CD4-positive, alpha-beta T cell (primary cell): ENCODE measurements around the gene DMTF1. TPM values are rescaled to one million over a fixed set of nuclear protein-coding genes. Genes with fewer than 3 reads are reported as not detected.

ENCODE experiments used
- ATAC-seq: fragments of 200-7000 bp; cut with Tn5 transposase; one replicate; pipeline ENCODE4 v1.10.0; 2022; ENCODE audit warnings: mild to moderate bottlenecking; ENCODE audit not compliant: poor library complexity
- CTCF ChIA-PET: fragments of 350-600 bp; sonication (Branson Sonifier 250); formaldehyde crosslinking; loops from one replicate; lab custom pipeline; 2021; ENCODE audit warnings: antibody characterized with exemption, inconsistent platforms; lab: Charles Lee
- POLR2A ChIA-PET: fragments of 350-600 bp; sonication (Branson Sonifier 250); formaldehyde crosslinking; loops from one replicate; lab custom pipeline; 2021; ENCODE audit warnings: antibody characterized with exemption, inconsistent platforms; lab: Charles Lee
- DNase-seq, 14 experiments: peaks; one replicate each; pipeline ENCODE4 v3.0.0-alpha.2; 2013 to 2020; ENCODE audit warnings: mixed read lengths in 2 of 14
- H3K27ac ChIP-seq, 2 donors: one replicate each; pipeline versions ENCODE4 v1.5.1 to v1.7.0; 2013; ENCODE audit warnings: low read length in 2 of 2, low read depth in 1 of 2, mild to moderate bottlenecking in 1 of 2
- H3K27me3 ChIP-seq, 2 experiments: 1 replicate in 1 of 2; 2 replicates in 1 of 2; pipeline versions ENCODE4 v1.6.1 to v1.7.0; 2013; ENCODE audit warnings: low read length in 2 of 2, control low read depth in 1 of 2, mild to moderate bottlenecking in 1 of 2, moderate library complexity in 1 of 2; ENCODE audit not compliant: insufficient read depth in 2 of 2, control insufficient read depth in 1 of 2
- H3K36me3 ChIP-seq: one replicate; pipeline ENCODE4 v1.6.1; 2013; ENCODE audit warnings: low read length, control low read depth; ENCODE audit not compliant: insufficient read depth
- H3K4me1 ChIP-seq: one replicate; pipeline ENCODE4 v1.6.1; 2013; ENCODE audit warnings: low read length, control low read depth; ENCODE audit not compliant: insufficient read depth
- H3K4me3 ChIP-seq: one replicate; pipeline ENCODE4 v1.5.1; 2013; ENCODE audit warnings: mild to moderate bottlenecking, low read length, moderate library complexity
- H3K9me3 ChIP-seq, 2 experiments: 1 replicate in 1 of 2; 2 replicates in 1 of 2; pipeline versions ENCODE4 v1.6.1 to v1.7.0; 2013; ENCODE audit warnings: low read length in 2 of 2, mild to moderate bottlenecking in 2 of 2, control low read depth in 1 of 2, moderate library complexity in 1 of 2; ENCODE audit not compliant: control insufficient read depth in 1 of 2, insufficient read depth in 1 of 2
- H3K27ac Mint-ChIP-seq: one replicate; pipeline ENCODE4 v1.8.0; 2020; ENCODE audit warnings: mixed read lengths
- H3K27me3 Mint-ChIP-seq: one replicate; pipeline ENCODE4 v1.8.0; 2021; ENCODE audit warnings: mixed read lengths
- H3K36me3 Mint-ChIP-seq: one replicate; pipeline ENCODE4 v1.8.0; 2021; ENCODE audit warnings: low read depth, mixed read lengths
- H3K4me1 Mint-ChIP-seq: one replicate; pipeline ENCODE4 v1.8.0; 2021; ENCODE audit warnings: low read depth, mixed read lengths
- H3K4me3 Mint-ChIP-seq: one replicate; pipeline ENCODE4 v1.8.0; 2020; ENCODE audit warnings: mild to moderate bottlenecking, mixed read lengths
- H3K9me3 Mint-ChIP-seq: one replicate; pipeline ENCODE4 v1.8.0; 2020; ENCODE audit warnings: mixed read lengths
- intact Hi-C, 2 experiments: fragments of 100-400 bp; cut with DNase I in 1 of 2; cut with micrococcal nuclease in 1 of 2; formaldehyde crosslinking; loops; one replicate each; pipeline versions ENCODE4 v1.15.1 to v1.9.0; 2023 to 2025; cut with DNase I, micrococcal nuclease
- total RNA-seq, 174 experiments: library from RNA in 2 of 174; stranded (reverse) in 2 of 174; gene quantifications; one replicate each; pipeline ENCODE4 v1.2.3 and lab custom pipeline; 2021 to 2026
- TF ChIP-seq, protein P1 (sequence below): fragments of 200-600 bp; IDR thresholded peaks from one replicate; pipeline ENCODE4 v1.8.0; 2022; ENCODE audit warnings: antibody characterized with exemption, mild to moderate bottlenecking

The DMTF1 gene
- total RNA-seq, 2 experiments from 2014 or later, result 114 to 115 TPM

DNA sequence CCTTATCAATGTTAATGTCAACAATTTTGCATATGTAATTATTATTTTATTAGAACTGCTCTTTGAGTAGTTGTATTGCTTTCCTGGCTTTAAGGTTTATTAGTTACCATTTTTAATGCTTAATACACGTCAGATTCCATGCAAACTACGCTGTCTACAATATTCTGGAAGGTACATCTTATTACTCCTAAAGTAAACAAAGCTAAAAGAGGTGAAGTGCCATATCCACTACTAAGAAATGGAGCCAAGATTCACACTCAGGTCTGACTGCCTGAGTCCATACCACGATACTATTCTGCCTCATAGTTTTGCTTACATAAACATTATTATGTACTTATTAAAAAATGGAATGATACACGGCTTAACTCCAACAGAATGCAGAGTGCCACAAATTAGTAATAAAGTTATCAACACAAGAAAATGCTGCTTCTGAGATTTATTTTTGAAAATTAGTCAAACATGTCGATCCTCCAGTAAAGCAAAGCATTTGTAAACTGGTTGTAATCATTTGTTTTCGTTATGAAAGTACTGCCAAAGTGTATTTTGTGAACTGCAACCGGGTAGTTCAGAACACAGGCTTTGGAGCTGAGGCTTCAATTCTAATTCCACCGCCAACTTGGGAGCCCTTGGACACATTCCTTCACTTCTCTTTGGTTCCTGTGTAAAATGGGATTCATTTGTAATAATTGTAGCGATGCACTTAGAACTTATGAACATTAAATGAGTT, 1.1 kb upstream of the DMTF1 start:
- Histone ChIP-seq H3K27me3 (no peaks in the 10 kb centered on the region), H3K27ac (peak overlapping the region; percentile 87 to 90), H3K4me1 (peaks cover 9% of the 10 kb centered on the region), H3K4me3 (peak overlapping the region; percentile 74), H3K36me3 (peaks cover 2% of the 10 kb centered on the region), H3K9me3 (peaks cover 0 to 5% of the 10 kb centered on the region in 2 experiments)
- Mint-ChIP-seq H3K27ac (peak overlapping the region; percentile 97), H3K9me3 (no peaks in the 10 kb centered on the region), H3K36me3 (peaks cover 27% of the 10 kb centered on the region), H3K4me1 (peaks cover 43% of the 10 kb centered on the region), H3K4me3 (peak overlapping the region; percentile 96), H3K27me3 (no peaks in the 10 kb centered on the region)
- intact Hi-C loops, result loop anchor here in 1 of 2 experiments (5.0 kb wide), 2 partner anchors 94 to 201 kb away; partner anchors contain the start of gene ELAPOR2
- ChIA-PET POLR2A (interaction anchor here (0.6 to 7.2 kb wide), 10 partner anchors 8 to 277 kb away, joined by 4 to 357 read pairs (median 10); partner anchors contain the start of genes CROT and TMEM243), CTCF (interaction anchor here (1.3 to 3.4 kb wide), 3 partner anchors 32 to 92 kb away, joined by 3 to 12 read pairs (median 12); partner anchors contain the start of genes ELAPOR2 and TMEM243)
- no peak for ATAC-seq
- TF ChIP-seq, protein P1, sequence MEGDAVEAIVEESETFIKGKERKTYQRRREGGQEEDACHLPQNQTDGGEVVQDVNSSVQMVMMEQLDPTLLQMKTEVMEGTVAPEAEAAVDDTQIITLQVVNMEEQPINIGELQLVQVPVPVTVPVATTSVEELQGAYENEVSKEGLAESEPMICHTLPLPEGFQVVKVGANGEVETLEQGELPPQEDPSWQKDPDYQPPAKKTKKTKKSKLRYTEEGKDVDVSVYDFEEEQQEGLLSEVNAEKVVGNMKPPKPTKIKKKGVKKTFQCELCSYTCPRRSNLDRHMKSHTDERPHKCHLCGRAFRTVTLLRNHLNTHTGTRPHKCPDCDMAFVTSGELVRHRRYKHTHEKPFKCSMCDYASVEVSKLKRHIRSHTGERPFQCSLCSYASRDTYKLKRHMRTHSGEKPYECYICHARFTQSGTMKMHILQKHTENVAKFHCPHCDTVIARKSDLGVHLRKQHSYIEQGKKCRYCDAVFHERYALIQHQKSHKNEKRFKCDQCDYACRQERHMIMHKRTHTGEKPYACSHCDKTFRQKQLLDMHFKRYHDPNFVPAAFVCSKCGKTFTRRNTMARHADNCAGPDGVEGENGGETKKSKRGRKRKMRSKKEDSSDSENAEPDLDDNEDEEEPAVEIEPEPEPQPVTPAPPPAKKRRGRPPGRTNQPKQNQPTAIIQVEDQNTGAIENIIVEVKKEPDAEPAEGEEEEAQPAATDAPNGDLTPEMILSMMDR, result no peak
- DNase-seq, result no peak

DNA sequence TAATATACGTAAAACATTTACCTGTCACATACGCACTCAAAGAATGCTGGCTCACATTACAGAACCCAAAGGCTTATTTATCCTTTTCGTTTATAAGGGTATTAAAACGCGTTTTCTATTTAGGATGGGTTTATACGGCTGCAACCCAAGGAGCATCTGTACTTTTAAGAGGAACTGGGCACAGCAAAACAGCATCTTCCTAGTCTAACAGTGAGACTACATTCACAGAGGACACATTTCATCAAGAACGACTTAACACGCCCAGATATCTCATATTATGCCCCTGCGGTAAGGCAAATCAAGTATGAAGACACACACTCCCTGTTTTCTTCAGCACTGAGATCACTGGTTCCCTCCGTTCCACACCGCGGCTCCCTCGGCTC, 533 bp upstream of the DMTF1 start:
- H3K27ac ChIP-seq, result peak overlapping the region; percentile 87 to 90
- TF ChIP-seq, protein P1, result no peak
- H3K27me3 ChIP-seq, result no peaks in the 10 kb centered on the region
- peaks cover 49% of the 10 kb centered on the region for H3K4me1 Mint-ChIP-seq
- no peaks in the 10 kb centered on the region for H3K27me3 Mint-ChIP-seq
- H3K36me3 Mint-ChIP-seq, result peaks cover 27% of the 10 kb centered on the region
- peak overlapping the region; percentile 74 for H3K4me3 ChIP-seq
- H3K9me3 Mint-ChIP-seq, result no peaks in the 10 kb centered on the region
- H3K36me3 ChIP-seq, result peaks cover 2% of the 10 kb centered on the region
- peak; percentile 45 for ATAC-seq
- peak overlapping the region; percentile 96 for H3K4me3 Mint-ChIP-seq
- H3K4me1 ChIP-seq, result peaks cover 9% of the 10 kb centered on the region
- H3K27ac Mint-ChIP-seq, result peak overlapping the region; percentile 97
- intact Hi-C loops, result loop anchor here (1.0 to 5.0 kb wide), 5 partner anchors 68 to 201 kb away; partner anchors contain the start of genes ELAPOR2 (in 2 of the 2) and TMEM243 (in 1 of the 2)
- POLR2A ChIA-PET, result interaction anchor here (0.6 to 7.2 kb wide), 21 partner anchors 9 to 1069 kb away, joined by 3 to 357 read pairs (median 7); partner anchors contain the start of genes ADAM22, CROT, DBF4 and ELAPOR2
- peaks cover 0 to 4% of the 10 kb centered on the region in 2 experiments for H3K9me3 ChIP-seq
- CTCF ChIA-PET, result interaction anchor here (1.0 to 3.4 kb wide), 5 partner anchors 32 to 224 kb away, joined by 3 to 12 read pairs (median 5); partner anchors contain the start of genes ELAPOR2 and TMEM243
- DNase-seq, result no peak

DNA sequence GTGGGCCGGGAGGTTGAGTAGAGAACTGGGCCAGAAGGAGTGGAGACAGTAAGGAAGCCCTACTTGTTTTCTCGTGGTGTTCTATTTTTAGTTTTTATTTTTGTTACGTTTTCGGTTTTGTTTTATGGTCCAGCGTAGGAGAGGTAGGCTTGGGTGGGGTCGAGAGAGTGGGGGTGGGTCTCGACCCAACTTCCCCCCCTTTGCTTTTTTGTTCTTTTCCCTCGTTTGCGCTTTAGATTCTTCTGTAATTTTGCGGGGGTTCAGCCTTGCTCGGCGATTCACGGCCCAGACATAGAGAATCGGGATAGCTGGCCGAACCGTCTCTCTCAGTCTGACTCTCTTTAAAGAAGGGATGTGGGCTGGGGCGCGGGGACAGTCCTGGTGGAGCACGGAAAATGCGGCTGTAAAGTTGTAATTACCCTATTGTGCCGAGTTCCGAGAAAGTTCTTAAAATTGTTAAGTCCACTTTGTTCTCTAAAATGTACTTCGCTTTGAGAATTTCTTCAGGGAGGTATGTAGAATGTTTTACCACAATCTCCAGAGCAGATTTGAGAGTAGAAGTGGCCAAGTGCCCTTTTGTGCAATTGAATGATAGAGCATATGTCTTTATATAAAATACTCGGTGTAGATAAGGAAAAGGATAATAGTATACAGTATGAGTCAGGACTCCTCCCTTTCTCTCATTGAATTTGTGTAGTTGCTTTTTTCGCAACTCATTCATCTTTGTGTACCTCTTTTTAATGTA, 816 bp downstream of the DMTF1 start:
- Mint-ChIP-seq H3K36me3 (peaks cover 35% of the 10 kb centered on the region), H3K9me3 (no peaks in the 10 kb centered on the region), H3K27me3 (no peaks in the 10 kb centered on the region), H3K4me1 (peaks cover 62% of the 10 kb centered on the region), H3K27ac (peak overlapping the region; percentile 97), H3K4me3 (peak overlapping the region; percentile 96)
- peak overlapping the region; percentile 56 to 87 for H3K27ac ChIP-seq
- H3K4me3 ChIP-seq, result peak overlapping the region; percentile 74
- TF ChIP-seq, protein P1, result no peak
- ChIA-PET CTCF (interaction anchor here (1.0 to 3.4 kb wide), 6 partner anchors 21 to 226 kb away, joined by 3 to 12 read pairs (median 4); partner anchors contain the start of genes ELAPOR2 and TMEM243), POLR2A (interaction anchor here (0.7 to 7.2 kb wide), 23 partner anchors 8 to 781 kb away, joined by 3 to 357 read pairs (median 5); partner anchors contain the start of genes ADAM22, CROT, ELAPOR2 and TMEM243)
- H3K9me3 ChIP-seq, result no peaks in the 10 kb centered on the region
- intact Hi-C loops, result loop anchor here (1.0 to 5.0 kb wide), 6 partner anchors 8 to 199 kb away; partner anchors contain the start of genes ELAPOR2 (in 2 of the 2) and TMEM243 (in 1 of the 2)
- H3K4me1 ChIP-seq, result peaks cover 9% of the 10 kb centered on the region
- no peaks in the 10 kb centered on the region for H3K27me3 ChIP-seq
- H3K36me3 ChIP-seq, result peaks cover 2% of the 10 kb centered on the region
- ATAC-seq (peak; percentile 13), DNase-seq (peak in 11 of 14 experiments; percentile 2 to 56 (median 23))
